AG09309 (cell line): ENCODE measurements around the gene MFAP4.

ENCODE experiments used
- DNase-seq: peaks from one replicate; pipeline ENCODE4 v3.0.0-alpha.2; 2010; ENCODE audit warnings: low read depth
- H3K4me3 ChIP-seq: 2 replicates; pipeline ENCODE4 v1.5.1; 2011; ENCODE audit warnings: mild to moderate bottlenecking, low read depth, low read length, moderate library complexity; ENCODE audit not compliant: control insufficient read depth
- TF ChIP-seq, protein P1 (sequence below): IDR thresholded peaks from 2 replicates; pipeline ENCODE4 v1.5.1; 2011; ENCODE audit warnings: mild to moderate bottlenecking, low read depth, low read length, inconsistent platforms; ENCODE audit not compliant: insufficient read depth, control insufficient read depth; ENCODE audit errors: missing control alignments

Gene MFAP4

DNA sequence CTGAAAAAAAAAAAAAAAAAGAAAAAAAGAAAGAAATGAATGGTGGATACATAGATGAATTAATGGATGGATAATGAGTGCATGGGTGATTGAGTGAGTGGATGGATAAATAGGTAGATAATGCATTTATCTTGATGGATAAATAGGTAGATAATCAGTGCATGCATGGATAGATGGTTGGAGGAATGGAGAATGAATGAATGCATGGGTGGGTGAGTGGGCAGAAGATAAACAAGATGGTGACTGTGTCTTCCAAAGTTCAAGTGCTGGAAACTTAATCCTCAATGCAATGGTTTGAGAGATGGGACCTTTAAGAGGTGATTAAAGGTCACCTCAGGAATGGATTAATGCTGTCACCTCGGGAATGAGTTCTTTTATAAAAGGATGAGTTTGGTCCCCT, 17.3 kb upstream of the MFAP4 start:
- no peak for DNase-seq
- TF ChIP-seq, protein P1, sequence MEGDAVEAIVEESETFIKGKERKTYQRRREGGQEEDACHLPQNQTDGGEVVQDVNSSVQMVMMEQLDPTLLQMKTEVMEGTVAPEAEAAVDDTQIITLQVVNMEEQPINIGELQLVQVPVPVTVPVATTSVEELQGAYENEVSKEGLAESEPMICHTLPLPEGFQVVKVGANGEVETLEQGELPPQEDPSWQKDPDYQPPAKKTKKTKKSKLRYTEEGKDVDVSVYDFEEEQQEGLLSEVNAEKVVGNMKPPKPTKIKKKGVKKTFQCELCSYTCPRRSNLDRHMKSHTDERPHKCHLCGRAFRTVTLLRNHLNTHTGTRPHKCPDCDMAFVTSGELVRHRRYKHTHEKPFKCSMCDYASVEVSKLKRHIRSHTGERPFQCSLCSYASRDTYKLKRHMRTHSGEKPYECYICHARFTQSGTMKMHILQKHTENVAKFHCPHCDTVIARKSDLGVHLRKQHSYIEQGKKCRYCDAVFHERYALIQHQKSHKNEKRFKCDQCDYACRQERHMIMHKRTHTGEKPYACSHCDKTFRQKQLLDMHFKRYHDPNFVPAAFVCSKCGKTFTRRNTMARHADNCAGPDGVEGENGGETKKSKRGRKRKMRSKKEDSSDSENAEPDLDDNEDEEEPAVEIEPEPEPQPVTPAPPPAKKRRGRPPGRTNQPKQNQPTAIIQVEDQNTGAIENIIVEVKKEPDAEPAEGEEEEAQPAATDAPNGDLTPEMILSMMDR = no peak
- H3K4me3 ChIP-seq = no peak overlapping the region

GRCh38 chr17:19403021-19403420, 16.0 kb upstream of the MFAP4 start:
- TF ChIP-seq, protein P1 = no peak
- no peak for DNase-seq
- H3K4me3 ChIP-seq = no peak overlapping the region

- H3K4me3 ChIP-seq = no peak overlapping the region
- TF ChIP-seq, protein P1 = no peak
- DNase-seq = no peak
These were observed 15.2 kb upstream of the MFAP4 start for GRCh38 chr17:19402171-19402570.

DNA sequence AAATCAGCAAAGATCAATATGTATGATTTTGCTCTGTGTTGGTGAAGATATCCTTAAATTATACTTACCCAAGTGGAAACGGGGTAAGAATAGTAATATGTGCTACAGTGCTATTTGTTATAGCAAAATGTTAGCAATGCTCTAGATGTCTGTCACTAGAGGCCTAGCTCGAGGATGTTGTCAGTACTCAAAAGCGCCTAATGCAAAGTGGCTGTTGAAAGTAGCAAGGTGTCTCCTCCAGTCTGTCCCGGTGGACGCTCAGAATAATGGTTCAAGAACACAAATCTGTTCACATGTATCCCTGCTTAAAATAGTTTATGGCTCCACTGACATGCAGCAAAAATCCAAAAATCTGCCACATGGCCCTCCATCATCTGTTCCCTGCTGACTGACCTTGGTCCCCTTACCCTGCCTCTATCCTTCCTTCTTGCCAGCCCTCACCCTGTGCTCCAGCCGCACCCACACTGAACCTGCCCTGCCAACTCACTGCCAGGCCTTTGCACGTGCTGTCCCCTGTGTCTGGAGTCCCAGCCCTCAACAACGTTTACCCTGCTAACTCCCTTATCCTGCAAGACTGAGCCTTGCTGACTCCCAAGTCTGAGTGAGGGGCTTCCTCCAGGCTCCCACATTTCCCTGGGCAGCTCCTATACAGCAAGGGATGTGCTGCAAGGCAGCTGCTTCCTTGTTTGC, 14.5 kb upstream of the MFAP4 start:
- no peak for DNase-seq
- H3K4me3 ChIP-seq = no peak overlapping the region
- TF ChIP-seq, protein P1 = no peak

DNA sequence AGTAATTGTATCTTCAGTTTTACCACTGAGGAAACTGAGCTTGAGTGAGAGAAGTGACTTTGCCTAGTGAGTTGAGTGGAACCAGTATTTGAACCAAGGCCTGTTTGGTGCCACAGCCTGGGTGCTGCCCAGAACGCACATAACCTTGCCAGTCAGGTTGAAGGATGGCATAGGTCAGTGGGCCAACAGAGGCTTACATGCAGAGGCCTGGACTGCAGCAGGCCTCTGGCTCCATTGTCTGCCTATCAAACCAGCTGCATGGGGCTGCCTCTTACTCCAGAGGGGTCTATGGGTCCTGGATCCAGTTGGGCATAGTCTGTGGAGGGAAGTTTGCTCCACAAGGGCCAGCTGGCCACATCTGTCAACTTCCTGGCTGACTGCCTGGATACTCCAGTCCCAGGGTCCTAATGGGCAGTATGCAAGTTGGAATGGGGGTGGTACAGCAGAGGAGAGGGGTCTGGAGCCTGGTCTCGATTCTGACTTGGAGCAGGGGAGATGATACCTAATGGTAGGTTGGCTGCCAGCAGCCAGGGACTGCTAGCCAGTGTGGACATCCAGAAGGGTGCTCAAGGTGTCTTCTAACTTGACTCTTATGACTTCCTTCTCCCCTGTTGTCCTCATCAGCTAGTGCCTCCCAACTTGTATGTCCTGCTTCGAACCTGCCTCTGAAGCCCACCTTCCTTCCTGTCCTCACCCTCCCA, 12.9 kb upstream of the MFAP4 start:
- TF ChIP-seq, protein P1 = no peak
- H3K4me3 ChIP-seq = no peak overlapping the region
- no peak for DNase-seq

- H3K4me3 ChIP-seq = no peak overlapping the region
- DNase-seq = no peak
- TF ChIP-seq, protein P1 = no peak
These were observed 11.6 kb upstream of the MFAP4 start for GRCh38 chr17:19398301-19399181.
